ENCODE data around the gene RBPJ. TPM values are rescaled to one million over a fixed set of nuclear protein-coding genes. Genes with fewer than 3 reads are reported as not detected.

The RBPJ gene
- total RNA-seq, 1 experiment from 2014 or later = 33.7 TPM

GRCh38 chr4:26463386-26463785 is 142.6 kb downstream of the RBPJ start:
- Histone ChIP-seq H3K36me3 (ENCODE audit: control insufficient read depth, insufficient read depth, low read length) (no peaks in the 10 kb centered on the region), H3K4me1 (ENCODE audit: control insufficient read depth, insufficient read depth, low read length) (no peaks in the 10 kb centered on the region), H3K9me3 (ENCODE audit: control insufficient read depth, insufficient read depth, low read depth, low read length) (no peaks in the 10 kb centered on the region), H3K27ac (ENCODE audit: low read length) (no peak overlapping the region), H3K4me3 (ENCODE audit: low read depth in 2 of 2, low read length in 2 of 2) (no peak overlapping the region), H3K27me3 (ENCODE audit: control insufficient read depth, insufficient read depth, low read length) (no peaks in the 10 kb centered on the region; the same call in 1 of the 2 replicates)
- no TSS peak for BruUV-seq (replicated peaks)
- TF ChIP-seq POLR2AphosphoS5 (IDR thresholded peaks at IDR 0.05; ENCODE audit: low read depth, low read length) (no peak), SIN3A (IDR thresholded peaks at IDR 0.05; ENCODE audit: borderline replicate concordance, insufficient read depth, low read depth, low read length) (no peak), CTCF (IDR thresholded peaks at IDR 0.05) (no peak), TCF7L2 (IDR thresholded peaks at IDR 0.05; ENCODE audit: low read depth, low read length) (no peak)
- TF ChIP-seq, protein P1, sequence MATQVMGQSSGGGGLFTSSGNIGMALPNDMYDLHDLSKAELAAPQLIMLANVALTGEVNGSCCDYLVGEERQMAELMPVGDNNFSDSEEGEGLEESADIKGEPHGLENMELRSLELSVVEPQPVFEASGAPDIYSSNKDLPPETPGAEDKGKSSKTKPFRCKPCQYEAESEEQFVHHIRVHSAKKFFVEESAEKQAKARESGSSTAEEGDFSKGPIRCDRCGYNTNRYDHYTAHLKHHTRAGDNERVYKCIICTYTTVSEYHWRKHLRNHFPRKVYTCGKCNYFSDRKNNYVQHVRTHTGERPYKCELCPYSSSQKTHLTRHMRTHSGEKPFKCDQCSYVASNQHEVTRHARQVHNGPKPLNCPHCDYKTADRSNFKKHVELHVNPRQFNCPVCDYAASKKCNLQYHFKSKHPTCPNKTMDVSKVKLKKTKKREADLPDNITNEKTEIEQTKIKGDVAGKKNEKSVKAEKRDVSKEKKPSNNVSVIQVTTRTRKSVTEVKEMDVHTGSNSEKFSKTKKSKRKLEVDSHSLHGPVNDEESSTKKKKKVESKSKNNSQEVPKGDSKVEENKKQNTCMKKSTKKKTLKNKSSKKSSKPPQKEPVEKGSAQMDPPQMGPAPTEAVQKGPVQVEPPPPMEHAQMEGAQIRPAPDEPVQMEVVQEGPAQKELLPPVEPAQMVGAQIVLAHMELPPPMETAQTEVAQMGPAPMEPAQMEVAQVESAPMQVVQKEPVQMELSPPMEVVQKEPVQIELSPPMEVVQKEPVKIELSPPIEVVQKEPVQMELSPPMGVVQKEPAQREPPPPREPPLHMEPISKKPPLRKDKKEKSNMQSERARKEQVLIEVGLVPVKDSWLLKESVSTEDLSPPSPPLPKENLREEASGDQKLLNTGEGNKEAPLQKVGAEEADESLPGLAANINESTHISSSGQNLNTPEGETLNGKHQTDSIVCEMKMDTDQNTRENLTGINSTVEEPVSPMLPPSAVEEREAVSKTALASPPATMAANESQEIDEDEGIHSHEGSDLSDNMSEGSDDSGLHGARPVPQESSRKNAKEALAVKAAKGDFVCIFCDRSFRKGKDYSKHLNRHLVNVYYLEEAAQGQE (IDR thresholded peaks at IDR 0.05; ENCODE audit: insufficient read depth in 1 of 2, low read depth in 2 of 2, low read length in 1 of 2) = no peak
- intact Hi-C loops (cut with micrococcal nuclease; ENCODE audit: unreplicated experiment) (no loop called here), in situ Hi-C loops (cut with HindIII; ENCODE audit: low pct_unique_long_range_greater_than_20kb, low sequenced_read_pairs) (no loop called here)
- ATAC-seq (no peak), DNase-seq (ENCODE audit: low read depth, low spot score) (no peak)
- ChIA-PET POLR2A (no interaction called here), CTCF (no interaction called here)

GRCh38 chr4:26464420-26465095 is 143.7 kb downstream of the RBPJ start:
- ATAC-seq = no peak
- Histone ChIP-seq H3K27ac (ENCODE audit: low read length) (no peak overlapping the region), H3K9me3 (ENCODE audit: control insufficient read depth, insufficient read depth, low read depth, low read length) (no peaks in the 10 kb centered on the region), H3K36me3 (ENCODE audit: control insufficient read depth, insufficient read depth, low read length) (no peaks in the 10 kb centered on the region), H3K4me1 (ENCODE audit: control insufficient read depth, insufficient read depth, low read length) (no peaks in the 10 kb centered on the region), H3K4me3 (ENCODE audit: low read depth in 2 of 2, low read length in 2 of 2) (no peak overlapping the region), H3K27me3 (ENCODE audit: control insufficient read depth, insufficient read depth, low read length) (no peaks in the 10 kb centered on the region; the same call in 1 of the 2 replicates)
- POLR2A ChIA-PET = no interaction called here
- intact Hi-C loops (cut with micrococcal nuclease; ENCODE audit: unreplicated experiment) (no loop called here), in situ Hi-C loops (cut with HindIII; ENCODE audit: low pct_unique_long_range_greater_than_20kb, low sequenced_read_pairs) (no loop called here)
- no peak for DNase-seq (ENCODE audit: low read depth, low spot score)
- CTCF ChIA-PET = no interaction called here
- no TSS peak for BruUV-seq (replicated peaks)
- TF ChIP-seq TCF7L2 (IDR thresholded peaks at IDR 0.05; ENCODE audit: low read depth, low read length) (no peak), SIN3A (IDR thresholded peaks at IDR 0.05; ENCODE audit: borderline replicate concordance, insufficient read depth, low read depth, low read length) (no peak), CTCF (IDR thresholded peaks at IDR 0.05) (no peak), POLR2AphosphoS5 (IDR thresholded peaks at IDR 0.05; ENCODE audit: low read depth, low read length) (no peak)
- TF ChIP-seq, protein P1 (IDR thresholded peaks at IDR 0.05; ENCODE audit: insufficient read depth in 1 of 2, low read depth in 2 of 2, low read length in 1 of 2) = no peak

Data from Panc1 (cell line).